Kidney glomerular epithelial cell (primary cell): ENCODE results near the gene RCCD1.
"Not testable (repeated sequence)": the region's sequence is repeated elsewhere in the genome, so short reads cannot be mapped to it uniquely, and the experiment has no call there.

ENCODE experiments used
- DNase-seq: peaks from one replicate; lab custom pipeline; 2025; lab: John Stamatoyannopoulos, UW

The RCCD1 gene, protein sequence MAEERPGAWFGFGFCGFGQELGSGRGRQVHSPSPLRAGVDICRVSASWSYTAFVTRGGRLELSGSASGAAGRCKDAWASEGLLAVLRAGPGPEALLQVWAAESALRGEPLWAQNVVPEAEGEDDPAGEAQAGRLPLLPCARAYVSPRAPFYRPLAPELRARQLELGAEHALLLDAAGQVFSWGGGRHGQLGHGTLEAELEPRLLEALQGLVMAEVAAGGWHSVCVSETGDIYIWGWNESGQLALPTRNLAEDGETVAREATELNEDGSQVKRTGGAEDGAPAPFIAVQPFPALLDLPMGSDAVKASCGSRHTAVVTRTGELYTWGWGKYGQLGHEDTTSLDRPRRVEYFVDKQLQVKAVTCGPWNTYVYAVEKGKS

GRCh38 chr15:90954712-90955623 lies at the start of gene RCCD1:
TSS of gene RCCD1 (plus strand) at chr15:90954884. CDS start at chr15:90956735, 1,851 bp downstream.
- peak; percentile 81 for DNase-seq

DNA sequence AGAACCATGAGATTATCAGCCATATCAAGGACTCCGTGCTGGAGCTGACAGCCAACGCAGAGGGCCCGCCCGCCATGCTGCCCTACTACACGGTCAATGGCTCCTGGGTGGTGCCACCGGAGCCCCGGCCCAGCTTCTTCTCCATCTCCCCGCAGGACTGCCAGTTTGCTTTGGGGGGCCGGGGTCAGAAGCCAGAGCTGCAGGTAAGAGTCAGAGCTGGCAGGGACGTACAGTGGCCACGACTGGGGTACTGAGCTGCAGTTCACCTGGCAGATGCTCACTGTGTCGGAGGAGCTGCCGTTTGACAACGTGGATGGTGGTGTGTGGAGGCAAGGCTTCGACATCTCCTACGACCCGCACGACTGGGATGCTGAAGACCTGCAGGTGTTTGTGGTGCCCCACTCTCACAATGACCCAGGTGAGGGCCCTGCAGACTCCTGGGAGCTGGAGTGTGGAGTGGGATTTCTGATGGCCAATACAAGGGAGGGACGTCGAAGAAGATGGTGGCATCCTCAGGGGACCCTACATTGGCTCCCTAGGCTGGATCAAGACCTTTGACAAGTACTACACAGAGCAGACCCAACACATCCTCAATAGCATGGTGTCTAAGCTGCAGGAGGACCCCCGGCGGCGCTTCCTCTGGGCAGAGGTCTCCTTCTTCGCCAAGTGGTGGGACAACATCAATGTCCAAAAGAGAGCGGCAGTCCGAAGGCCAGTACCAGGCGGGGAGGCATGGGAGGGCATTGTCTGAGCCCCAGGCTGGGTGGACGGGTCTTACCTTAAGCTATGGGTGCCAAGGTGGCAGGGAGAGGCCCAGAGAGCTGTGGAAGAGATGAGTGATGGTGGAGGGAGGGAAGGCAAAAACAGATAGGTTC lies 49.1 kb upstream of the RCCD1 start:
- DNase-seq: no peak

DNA sequence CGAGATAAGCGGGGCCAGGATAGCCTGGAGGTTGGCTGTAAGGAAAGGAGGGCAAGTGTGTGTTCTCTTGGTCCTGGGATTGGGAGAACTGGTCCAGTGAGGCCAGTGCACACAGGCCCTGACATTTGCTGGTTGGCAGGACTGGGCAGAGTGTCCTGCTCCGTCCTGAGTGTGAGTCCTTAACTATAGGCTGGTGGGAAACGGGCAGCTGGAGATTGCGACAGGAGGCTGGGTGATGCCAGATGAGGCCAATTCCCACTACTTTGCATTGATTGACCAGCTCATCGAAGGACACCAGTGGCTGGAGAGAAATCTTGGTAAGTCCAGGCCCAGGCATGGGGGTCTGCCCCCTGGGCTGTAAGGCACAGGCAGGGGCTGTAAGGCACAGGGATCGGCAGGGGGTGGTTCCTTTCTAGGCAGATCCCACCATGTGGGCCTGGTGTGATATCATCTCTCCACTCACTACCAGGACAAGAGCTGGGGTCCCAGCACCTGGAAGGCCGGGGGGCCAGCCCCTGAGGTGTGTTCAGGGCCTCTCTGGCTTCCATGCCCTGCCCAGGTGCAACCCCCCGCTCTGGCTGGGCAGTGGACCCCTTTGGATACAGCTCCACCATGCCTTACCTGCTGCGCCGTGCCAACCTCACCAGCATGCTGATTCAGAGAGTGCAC lies 48.4 kb upstream of the RCCD1 start:
- DNase-seq: no peak

DNA sequence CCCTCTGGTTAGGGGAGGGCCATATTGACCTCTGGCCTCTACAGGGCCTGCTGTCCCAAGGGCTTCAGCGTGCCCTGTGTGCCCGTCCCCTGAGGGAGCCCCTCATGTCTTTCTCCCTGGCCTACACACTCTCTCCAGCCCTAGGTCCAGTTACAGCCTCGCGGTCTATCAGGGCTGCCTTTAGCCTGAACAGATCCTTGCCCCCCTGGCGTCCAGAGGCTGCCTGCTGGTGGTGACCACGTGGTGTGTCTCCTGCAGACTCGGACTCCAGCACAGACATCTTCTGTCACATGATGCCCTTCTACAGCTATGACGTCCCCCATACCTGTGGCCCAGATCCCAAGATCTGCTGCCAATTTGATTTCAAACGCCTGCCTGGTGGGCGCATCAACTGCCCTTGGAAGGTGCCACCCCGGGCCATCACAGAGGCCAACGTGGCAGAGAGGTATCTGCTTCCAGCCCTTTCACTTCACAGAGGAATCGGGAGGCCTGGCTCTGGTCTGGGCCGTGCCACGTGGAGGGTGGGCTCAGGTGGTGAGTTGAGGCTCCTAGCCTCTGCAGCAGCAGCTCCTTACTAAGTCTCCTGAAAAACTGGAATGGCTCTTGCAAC lies 47.5 kb upstream of the RCCD1 start:
- no peak for DNase-seq

DNA sequence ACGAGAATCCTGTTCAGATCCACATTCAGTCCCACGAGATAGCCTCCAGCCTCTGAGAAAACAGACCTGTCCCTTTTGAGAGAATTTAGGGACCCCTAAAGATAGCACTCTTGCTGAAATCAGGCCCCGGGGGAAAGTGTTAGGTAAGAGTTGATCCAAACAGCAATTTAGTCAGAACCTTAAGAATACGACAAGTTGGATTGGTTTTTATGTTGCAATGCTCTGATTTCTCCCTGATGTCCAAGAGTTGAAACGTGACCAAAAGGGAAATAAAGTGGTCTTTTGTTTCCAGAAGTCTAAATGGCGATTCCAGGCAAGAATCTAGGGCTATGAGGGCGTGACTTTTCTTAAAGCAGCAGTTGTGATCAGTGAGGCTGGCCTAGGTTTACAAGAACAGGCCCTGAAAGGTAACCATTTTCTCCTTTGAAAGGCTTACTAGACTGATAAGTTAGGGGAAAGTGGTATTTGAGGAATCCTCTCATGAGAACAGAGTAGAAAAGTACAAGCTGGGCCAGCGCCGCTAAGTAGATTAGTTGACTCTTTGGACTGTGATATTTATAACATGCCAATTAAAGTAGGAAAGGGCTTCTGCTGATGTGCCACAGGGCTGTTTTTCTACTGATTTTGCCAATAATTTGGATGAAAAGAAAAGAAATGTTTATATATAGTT lies 46.7 kb upstream of the RCCD1 start:
- no peak for DNase-seq

DNA sequence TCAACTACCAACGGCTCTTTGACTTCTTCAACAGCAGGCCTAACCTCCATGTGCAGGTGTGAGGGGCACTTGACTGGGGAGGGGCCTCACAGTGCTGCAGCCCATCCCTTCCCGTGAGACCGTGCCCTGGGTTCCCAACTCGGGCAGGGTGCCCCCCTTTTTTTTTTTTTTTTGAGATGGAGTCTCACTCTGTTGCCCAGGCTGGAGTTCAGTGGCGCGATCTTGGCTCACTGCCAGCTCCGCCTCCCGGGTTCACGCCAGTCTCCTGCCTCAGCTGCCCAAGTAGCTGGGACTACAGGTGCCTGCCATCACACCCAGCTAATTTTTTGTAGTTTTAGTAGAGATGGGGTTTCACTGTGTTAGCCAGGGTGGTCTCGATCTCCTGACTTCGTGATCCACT lies 45.2 kb upstream of the RCCD1 start:
- DNase-seq: not testable (repeated sequence)

DNA sequence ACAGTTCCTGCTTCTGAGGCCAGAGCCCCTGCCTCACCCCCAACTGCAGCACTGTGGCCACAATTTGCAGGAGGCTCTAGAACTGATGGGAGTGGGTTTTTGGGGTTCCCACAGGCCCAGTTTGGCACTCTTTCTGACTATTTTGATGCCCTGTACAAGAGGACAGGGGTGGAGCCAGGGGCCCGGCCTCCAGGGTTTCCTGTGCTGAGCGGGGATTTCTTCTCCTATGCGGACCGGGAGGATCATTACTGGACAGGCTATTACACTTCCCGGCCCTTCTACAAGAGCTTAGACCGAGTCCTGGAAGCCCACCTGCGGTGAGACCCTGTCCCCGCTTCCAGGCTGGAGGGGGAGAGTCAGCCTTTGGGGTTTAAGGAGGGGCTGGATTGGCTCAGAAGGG lies 44.7 kb upstream of the RCCD1 start:
- DNase-seq: no peak

- no peak for DNase-seq
Observed at GRCh38 chr15:90910441-90911301, 44.0 kb upstream of the RCCD1 start.

GRCh38 chr15:90911302-90911623 lies 43.4 kb upstream of the RCCD1 start:
- DNase-seq: no peak

DNA sequence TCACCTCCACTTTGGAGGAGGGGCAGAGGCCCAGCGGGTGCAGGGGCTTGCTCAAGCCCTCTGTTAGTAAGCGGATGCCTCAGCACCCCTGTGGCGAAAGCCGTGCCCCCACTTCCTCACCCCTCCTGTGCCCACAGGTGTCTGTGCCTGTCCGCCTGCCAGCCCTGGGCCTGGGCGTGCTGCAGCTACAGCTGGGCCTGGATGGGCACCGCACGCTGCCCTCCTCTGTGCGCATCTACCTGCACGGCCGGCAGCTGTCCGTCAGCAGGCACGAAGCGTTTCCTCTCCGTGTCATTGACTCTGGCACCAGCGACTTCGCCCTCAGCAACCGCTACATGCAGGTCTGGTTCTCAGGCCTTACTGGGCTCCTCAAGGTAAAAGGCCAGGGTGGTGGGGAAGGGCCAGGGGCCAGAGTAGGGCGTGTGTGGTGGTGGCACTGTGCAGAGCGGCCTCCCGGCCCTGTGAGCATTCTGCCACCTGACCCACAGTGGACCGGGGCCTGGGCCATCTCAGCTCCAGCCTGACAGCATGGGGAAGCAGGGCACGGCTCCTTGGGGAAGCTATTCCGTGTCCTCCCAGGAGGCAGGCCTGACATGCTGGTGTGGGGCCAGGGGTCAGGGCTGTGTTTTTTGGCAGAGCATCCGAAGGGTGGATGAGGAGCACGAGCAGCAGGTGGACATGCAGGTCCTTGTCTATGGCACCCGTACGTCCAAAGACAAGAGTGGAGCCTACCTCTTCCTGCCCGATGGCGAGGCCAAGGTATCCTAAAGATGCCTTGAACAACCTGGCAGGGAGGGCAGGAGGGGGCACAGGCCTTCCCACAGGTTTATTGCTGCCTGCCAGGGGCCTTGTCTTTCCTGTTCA lies 42.5 kb upstream of the RCCD1 start:
- DNase-seq: no peak

DNA sequence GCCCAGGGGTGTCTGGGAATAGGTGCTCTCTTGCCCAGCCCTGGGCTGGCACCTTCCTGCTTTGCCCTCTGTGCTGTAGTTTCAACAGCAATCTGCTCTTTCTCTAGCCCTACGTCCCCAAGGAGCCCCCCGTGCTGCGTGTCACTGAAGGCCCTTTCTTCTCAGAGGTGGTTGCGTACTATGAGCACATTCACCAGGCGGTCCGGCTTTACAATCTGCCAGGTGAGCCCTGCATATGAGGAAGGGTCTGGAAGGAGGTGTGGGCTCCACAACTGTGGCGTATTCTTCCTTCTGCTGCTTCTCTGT lies 42.0 kb upstream of the RCCD1 start:
- no peak for DNase-seq

DNA sequence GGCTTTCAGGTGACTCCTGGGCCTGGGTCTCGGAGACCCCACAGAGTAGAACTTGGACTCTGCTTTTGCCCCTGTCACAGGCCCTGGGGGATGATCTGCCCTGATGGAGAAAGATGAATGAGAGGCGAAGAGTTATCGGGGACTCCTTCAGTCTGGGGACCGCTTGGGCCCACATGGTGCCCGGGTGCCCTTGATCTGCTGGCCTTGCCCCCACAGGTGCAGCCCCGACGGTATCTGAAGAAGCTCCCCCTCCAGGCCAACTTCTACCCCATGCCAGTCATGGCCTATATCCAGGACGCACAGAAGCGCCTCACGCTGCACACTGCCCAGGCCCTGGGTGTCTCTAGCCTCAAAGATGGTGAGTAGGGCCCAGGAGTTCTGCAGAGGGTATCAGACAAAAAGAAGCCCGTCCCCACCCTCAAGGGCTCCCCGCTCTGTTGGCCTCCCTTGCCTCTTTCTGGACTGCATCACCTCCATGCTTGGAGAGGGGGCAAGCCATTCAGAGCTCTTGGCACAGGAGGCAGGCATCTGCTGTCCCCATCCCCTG lies 41.2 kb upstream of the RCCD1 start:
- no peak for DNase-seq

DNA sequence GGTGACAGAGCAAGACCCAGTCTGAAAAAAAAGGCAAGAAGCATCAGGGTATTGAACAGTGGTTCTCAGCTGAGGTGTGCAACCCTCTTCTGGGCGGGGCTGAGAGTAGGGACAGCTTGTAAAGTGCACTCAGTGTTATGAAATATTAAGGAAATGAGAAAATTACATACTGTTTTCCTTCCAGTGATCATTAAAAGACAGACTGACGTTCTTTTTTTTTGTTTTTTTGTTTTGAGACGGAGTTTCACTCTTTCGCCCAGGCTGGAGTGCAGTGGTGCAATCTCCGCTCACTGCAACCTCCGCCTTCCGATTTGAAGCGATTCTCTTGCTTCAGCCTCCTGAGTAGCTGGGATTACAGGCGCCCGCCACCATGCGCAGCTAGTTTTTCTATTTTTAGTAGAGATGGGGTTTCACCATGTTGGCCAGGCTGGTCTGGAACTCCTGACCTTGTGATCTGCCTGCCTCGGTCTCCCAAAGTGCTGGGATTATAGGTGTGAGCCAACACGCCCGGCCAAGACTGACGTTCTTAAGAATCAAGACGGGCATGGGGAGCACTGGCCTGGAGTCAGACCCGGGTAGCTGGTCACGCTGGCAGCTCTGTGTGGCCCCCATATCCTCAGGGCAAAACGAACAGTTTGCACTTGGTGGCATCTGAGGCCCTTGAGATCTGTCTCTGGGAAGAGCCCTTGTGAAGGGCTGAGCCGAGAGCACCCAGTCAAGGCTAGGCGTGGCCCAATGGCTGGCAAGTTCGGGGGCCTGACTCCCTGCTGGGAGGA lies 40.2 kb upstream of the RCCD1 start:
- DNase-seq: no peak

- DNase-seq: no peak
Observed at GRCh38 chr15:90915216-90915807, 39.4 kb upstream of the RCCD1 start.

DNA sequence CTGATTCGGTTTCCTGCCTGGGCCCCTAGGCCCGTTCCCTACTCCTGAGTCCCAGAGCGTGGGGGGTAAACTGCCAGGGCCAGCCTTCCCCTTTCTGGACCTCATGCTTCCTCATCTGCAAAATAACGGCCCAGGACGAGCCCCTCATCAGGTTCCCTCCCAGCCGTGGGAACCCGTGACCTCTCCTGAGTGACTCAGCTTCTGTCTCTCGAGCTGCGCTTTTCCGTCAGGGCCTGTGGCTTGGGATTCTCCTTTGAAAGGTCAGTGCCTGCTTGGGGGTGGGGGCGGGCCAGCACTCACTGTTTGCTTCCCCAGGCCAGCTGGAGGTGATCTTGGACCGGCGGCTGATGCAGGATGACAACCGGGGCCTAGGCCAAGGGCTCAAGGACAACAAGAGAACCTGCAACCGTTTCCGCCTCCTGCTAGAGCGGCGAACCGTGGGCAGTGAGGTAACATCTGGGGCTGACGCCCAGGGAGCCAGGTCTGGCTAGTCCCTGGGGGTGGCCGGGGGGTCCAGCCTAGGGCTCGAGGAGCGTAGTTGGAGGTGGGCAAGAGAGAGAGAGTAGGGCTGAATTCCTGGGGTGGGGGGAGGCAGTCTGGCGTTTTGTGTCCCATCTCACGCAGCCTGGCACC lies 38.8 kb upstream of the RCCD1 start:
- DNase-seq: no peak

- DNase-seq: no peak
Observed at GRCh38 chr15:90916461-90916860, 38.2 kb upstream of the RCCD1 start.

DNA sequence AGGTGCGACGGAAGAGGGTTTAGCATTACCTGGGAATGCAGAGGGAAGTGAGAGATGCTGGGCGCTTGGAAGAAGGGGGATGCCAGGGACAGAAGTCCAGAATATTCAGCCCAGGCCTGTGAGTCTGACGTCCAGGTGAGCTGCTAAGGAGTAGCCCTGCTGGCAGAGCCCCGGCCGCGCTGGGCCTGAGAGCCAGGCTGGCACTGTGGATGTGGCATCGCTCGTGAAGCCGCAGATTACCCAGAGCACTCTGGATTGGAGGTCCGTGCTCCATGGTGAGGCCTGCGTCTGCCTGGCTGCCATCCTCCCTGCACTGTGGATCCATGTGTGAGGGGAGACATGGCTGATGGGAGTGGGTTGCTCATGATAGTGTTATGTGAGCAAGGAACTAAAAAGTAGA lies 37.1 kb upstream of the RCCD1 start:
- DNase-seq: no peak
